HCT116 (cell line): ENCODE results near the gene ATP6V0D1. TPM values are rescaled to one million over a fixed set of nuclear protein-coding genes. Genes with fewer than 3 reads are reported as not detected.

Experiments
- ATAC-seq: fragments of 200-7000 bp; cut with Tn5 transposase; 2 replicates; pipeline ENCODE4 v1.9.1; 2020; ENCODE audit warnings: mild to moderate bottlenecking, moderate library complexity
- BruUV-seq: library from RNA; stranded (reverse); fragments of 400-500 nt; replicated peaks from 2 replicates; lab custom pipeline; 2021; lab: Mats Ljungman, UMichigan
- CTCF ChIA-PET: fragments of 300-600 bp; sonication (Branson Sonifier 250); formaldehyde crosslinking; loops from one replicate; lab custom pipeline; 2021; ENCODE audit warnings: antibody characterized with exemption; lab: Charles Lee
- POLR2A ChIA-PET: fragments of 300-600, 350-600 bp; sonication (Branson Sonifier 250); formaldehyde crosslinking; loops from one replicate; lab custom pipeline; 2021; ENCODE audit warnings: antibody characterized with exemption; lab: Charles Lee
- RAD21 ChIA-PET, 2 experiments: fragments of 300-600 bp; sonication (Branson Sonifier 250); formaldehyde crosslinking; loops; one replicate each; lab custom pipeline; 2023; ENCODE audit warnings: low total read pairs in 2 of 2; ENCODE audit not compliant: uncharacterized antibody in 2 of 2, unreplicated experiment in 2 of 2, low non-redundant PET in 1 of 2; lab: Charles Lee
- DNase-seq: peaks from one replicate; pipeline ENCODE4 v3.0.0-alpha.2; 2010; ENCODE audit warnings: low read depth, low spot score
- H2AFZ ChIP-seq: fragments of 200-600 bp; shearing (Covaris generic), sonication (generic); 2 replicates; pipeline ENCODE4 v1.6.1; 2017; ENCODE audit warnings: low read depth, mixed run types, mixed read lengths, antibody characterized with exemption, low read length; ENCODE audit not compliant: poor library complexity, severe bottlenecking
- H3K27ac ChIP-seq: 2 replicates; pipeline ENCODE4 v1.5.1; 2012; ENCODE audit warnings: low read depth, low read length
- H3K27me3 ChIP-seq: fragments of 200-600 bp; sonication (generic); 2 replicates; pipeline ENCODE4 v1.6.1; 2016; ENCODE audit warnings: mixed run types, low read length, mixed read lengths; ENCODE audit not compliant: insufficient read depth
- H3K36me3 ChIP-seq, 2 experiments: fragments of 200-500 bp in 1 of 2; fragments of 200-600 bp in 1 of 2; sonication (Bioruptor generic) in 1 of 2; sonication (generic) in 1 of 2; 2 replicates each; pipeline versions ENCODE4 v1.5.1 to v1.6.1; 2014 to 2016; ENCODE audit warnings: low read length in 2 of 2, inconsistent platforms in 1 of 2, mixed read lengths in 1 of 2, mixed run types in 1 of 2; ENCODE audit not compliant: insufficient read depth in 2 of 2, control insufficient read depth in 1 of 2
- H3K4me1 ChIP-seq, 2 experiments: fragments of 200-600 bp in 1 of 2; sonication (generic) in 1 of 2; 2 replicates each; pipeline versions ENCODE4 v1.5.1 to v1.6.1; 2012 to 2017; ENCODE audit warnings: low read length in 2 of 2, inconsistent platforms in 1 of 2, mild to moderate bottlenecking in 1 of 2, mixed read lengths in 1 of 2, mixed run types in 1 of 2, moderate library complexity in 1 of 2; ENCODE audit not compliant: insufficient read depth in 2 of 2, control insufficient read depth in 1 of 2
- H3K4me2 ChIP-seq: fragments of 200-600 bp; sonication (generic); 2 replicates; pipeline ENCODE4 v1.6.1; 2017; ENCODE audit warnings: mixed run types, low read length, mixed read lengths
- H3K4me3 ChIP-seq, 2 experiments: fragments of 200-600 bp in 1 of 2; sonication (generic) in 1 of 2; replicated peaks in 1 of 2; 2 replicates each; pipeline ENCODE4 v1.5.1; 2011 to 2016; ENCODE audit warnings: low read length in 2 of 2, control low read depth in 1 of 2, low read depth in 1 of 2, mild to moderate bottlenecking in 1 of 2, mixed read lengths in 1 of 2, mixed run types in 1 of 2
- H3K79me2 ChIP-seq: fragments of 200-600 bp; sonication (generic); 2 replicates; pipeline ENCODE4 v1.6.1; 2017; ENCODE audit warnings: mild to moderate bottlenecking, mixed run types, low read length, moderate library complexity, mixed read lengths; ENCODE audit not compliant: insufficient read depth
- H3K9ac ChIP-seq: fragments of 200-600 bp; sonication (generic); 2 replicates; pipeline ENCODE4 v1.6.1; 2016; ENCODE audit warnings: low read length, mixed read lengths
- H3K9me2 ChIP-seq: fragments of 200-600 bp; sonication (generic), shearing (Covaris generic); 2 replicates; pipeline ENCODE4 v1.6.1; 2017; ENCODE audit warnings: mixed run types, mild to moderate bottlenecking, moderate library complexity; ENCODE audit not compliant: insufficient read depth
- H3K9me3 ChIP-seq, 2 experiments: fragments of 200-500 bp in 1 of 2; fragments of 200-600 bp in 1 of 2; sonication (Bioruptor generic) in 1 of 2; sonication (generic) in 1 of 2; 2 replicates each; pipeline ENCODE4 v1.6.1; 2014 to 2017; ENCODE audit warnings: low read length in 2 of 2, mixed read lengths in 2 of 2, inconsistent platforms in 1 of 2, low read depth in 1 of 2, mild to moderate bottlenecking in 1 of 2, mixed run types in 1 of 2, moderate library complexity in 1 of 2; ENCODE audit not compliant: control insufficient read depth in 1 of 2, insufficient read depth in 1 of 2
- H4K20me1 ChIP-seq: fragments of 200-600 bp; sonication (generic), shearing (Covaris generic); 2 replicates; pipeline ENCODE4 v1.6.1; 2017; ENCODE audit warnings: mixed run types, mild to moderate bottlenecking, moderate library complexity; ENCODE audit not compliant: insufficient read depth
- EZH2 ChIP-seq: fragments of 200-600 bp; sonication (generic); IDR thresholded peaks from 2 replicates; pipeline ENCODE4 v1.6.1; 2017; ENCODE audit warnings: antibody characterized with exemption, mixed run types
- EZH2phosphoT487 ChIP-seq: fragments of 200-600 bp; IDR thresholded peaks from 2 replicates; pipeline ENCODE4 v1.6.1; 2018; ENCODE audit warnings: antibody characterized with exemption, borderline replicate concordance
- JUND ChIP-seq: IDR thresholded peaks from 2 replicates; pipeline ENCODE4 v1.6.1; 2012
- POLR2AphosphoS5 ChIP-seq: IDR thresholded peaks from 2 replicates; pipeline ENCODE4 v1.6.1; 2011; ENCODE audit warnings: mild to moderate bottlenecking, low read depth, low read length, moderate library complexity
- SP1 ChIP-seq: IDR thresholded peaks from 2 replicates; pipeline ENCODE4 v1.6.1; 2012; ENCODE audit warnings: low read depth
- SRF ChIP-seq: IDR thresholded peaks from 2 replicates; pipeline ENCODE4 v1.6.1; 2012; ENCODE audit warnings: low read depth
- TCF7L2 ChIP-seq: IDR thresholded peaks from 2 replicates; pipeline ENCODE4 v1.7.0; 2011; ENCODE audit warnings: borderline replicate concordance, inconsistent platforms; ENCODE audit not compliant: insufficient read depth, insufficient read length; ENCODE audit errors: extremely low read depth
- intact Hi-C: fragments of 100-400 bp; cut with micrococcal nuclease; formaldehyde crosslinking; loops from 2 replicates; pipeline ENCODE4 v1.10.0; 2022
- total RNA-seq: library from RNA; stranded (reverse); gene quantifications from one replicate; pipeline ENCODE4 v1.2.1, GENCODE V29; 2021; ENCODE audit not compliant: unreplicated experiment
- TF ChIP-seq, protein P1 (sequence below): IDR thresholded peaks from 2 replicates; pipeline ENCODE4 v1.6.1; 2011; ENCODE audit warnings: mild to moderate bottlenecking, low read length, moderate library complexity; ENCODE audit not compliant: insufficient replicate concordance; ENCODE audit errors: extremely low read depth

The ATP6V0D1 gene
- total RNA-seq, 1 experiment from 2014 or later = 36.6 TPM

DNA sequence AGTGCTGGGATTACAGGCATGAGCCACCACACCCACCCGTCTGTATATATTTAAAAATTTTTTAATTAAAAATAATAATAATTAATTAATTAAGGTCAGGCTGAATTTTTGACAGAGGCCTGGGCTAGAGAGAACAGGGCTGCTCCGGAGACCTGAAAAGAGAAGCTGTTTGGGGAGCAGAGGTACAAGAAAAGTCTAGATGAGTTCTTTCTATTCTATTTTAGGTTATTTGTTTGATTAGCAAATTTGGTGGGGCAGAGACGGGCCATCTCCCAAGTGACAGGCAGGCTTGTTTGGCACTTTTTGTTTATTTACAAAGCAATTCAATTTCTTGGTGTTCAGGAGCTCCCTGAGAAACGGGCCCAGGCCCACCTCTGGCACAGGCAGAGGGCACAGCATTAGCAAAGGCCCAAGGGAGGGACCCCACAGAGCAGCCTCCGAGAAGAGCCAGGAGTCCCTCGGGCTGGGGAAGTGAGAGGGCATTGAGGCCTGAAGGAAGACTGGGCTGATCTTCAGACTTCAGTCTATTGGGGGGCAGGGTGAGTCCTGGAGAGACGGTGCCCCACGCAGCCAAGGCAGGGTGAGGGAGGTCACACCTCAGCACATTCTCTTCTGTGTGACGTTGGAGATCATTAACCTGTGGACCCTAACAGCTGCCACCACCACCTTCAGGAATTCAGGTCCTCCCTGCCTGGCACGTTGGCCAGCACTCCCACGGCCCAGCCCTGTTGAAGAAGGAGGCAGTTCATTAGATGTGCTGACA, 36.9 kb upstream of the ATP6V0D1 start:
- Histone ChIP-seq H3K9me2 (no peaks in the 10 kb centered on the region), H3K4me1 (peaks cover 0 to 29% of the 10 kb centered on the region in 2 experiments; a peak in 3 of 4 replicates), H3K36me3 (no peaks in the 10 kb centered on the region), H3K9me3 (no peaks in the 10 kb centered on the region), H3K27ac (no peak overlapping the region), H3K9ac (no peak overlapping the region), H3K79me2 (no peaks in the 10 kb centered on the region)
- ChIA-PET RAD21 (no interaction called here), CTCF (interaction anchor here (0.9 to 1.6 kb wide), 2 partner anchors 19 to 37 kb away, joined by 3 to 4 read pairs; partner anchors contain the start of gene ATP6V0D1), POLR2A (no interaction called here)
- no peak for DNase-seq
- no TSS peak for BruUV-seq
- ATAC-seq = no peak
- TF ChIP-seq JUND (no peak), SRF (no peak), TCF7L2 (no peak), EZH2phosphoT487 (no peak), SP1 (no peak), POLR2AphosphoS5 (no peak), EZH2 (no peak)
- TF ChIP-seq, protein P1, sequence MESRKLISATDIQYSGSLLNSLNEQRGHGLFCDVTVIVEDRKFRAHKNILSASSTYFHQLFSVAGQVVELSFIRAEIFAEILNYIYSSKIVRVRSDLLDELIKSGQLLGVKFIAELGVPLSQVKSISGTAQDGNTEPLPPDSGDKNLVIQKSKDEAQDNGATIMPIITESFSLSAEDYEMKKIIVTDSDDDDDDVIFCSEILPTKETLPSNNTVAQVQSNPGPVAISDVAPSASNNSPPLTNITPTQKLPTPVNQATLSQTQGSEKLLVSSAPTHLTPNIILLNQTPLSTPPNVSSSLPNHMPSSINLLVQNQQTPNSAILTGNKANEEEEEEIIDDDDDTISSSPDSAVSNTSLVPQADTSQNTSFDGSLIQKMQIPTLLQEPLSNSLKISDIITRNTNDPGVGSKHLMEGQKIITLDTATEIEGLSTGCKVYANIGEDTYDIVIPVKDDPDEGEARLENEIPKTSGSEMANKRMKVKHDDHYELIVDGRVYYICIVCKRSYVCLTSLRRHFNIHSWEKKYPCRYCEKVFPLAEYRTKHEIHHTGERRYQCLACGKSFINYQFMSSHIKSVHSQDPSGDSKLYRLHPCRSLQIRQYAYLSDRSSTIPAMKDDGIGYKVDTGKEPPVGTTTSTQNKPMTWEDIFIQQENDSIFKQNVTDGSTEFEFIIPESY = no peak
- TF ChIP-seq, all 23 proteins: peak for 0
- intact Hi-C loops = no loop called here
- no peaks in the 10 kb centered on the region for H3K27me3 ChIP-seq
- H3K4me2 ChIP-seq = no peak overlapping the region
- no peak overlapping the region for H2AFZ ChIP-seq
- no peaks in the 10 kb centered on the region for H4K20me1 ChIP-seq
- H3K4me3 ChIP-seq = no peak overlapping the region
